Measurements from ENCODE around the gene NGF. TPM values are rescaled to one million over a fixed set of nuclear protein-coding genes. Genes with fewer than 3 reads are reported as not detected.

The NGF gene
- total RNA-seq, 4 donors from 2014 or later, result 2.8 to 4.0 (median 3.2) TPM; not detected in 1

GRCh38 chr1:115261496-115261895 lies 76.6 kb downstream of the NGF start:
- intact Hi-C loops (cut with DNase I), result no loop called here
- WGBS, 2 donors, result 49 to 71% methylated on average over 1 of the region's 1 CpG
- no peak for DNase-seq
- no peaks in the 10 kb centered on the region for H3K36me3 ChIP-seq
- TF ChIP-seq CTCF (IDR thresholded peaks at IDR 0.05), result no peak
- no peak for TF ChIP-seq POLR2A (IDR thresholded peaks at IDR 0.05)
- H3K4me3 ChIP-seq (replicated peaks in 1 of 3), result no peak overlapping the region
- no peak overlapping the region for H3K27ac ChIP-seq
- H3K9me3 ChIP-seq, result no peaks in the 10 kb centered on the region
- no peaks in the 10 kb centered on the region for H3K27me3 ChIP-seq
- H3K4me1 ChIP-seq, result no peaks in the 10 kb centered on the region

GRCh38 chr1:115258302-115258866 lies 79.7 kb downstream of the NGF start:
- Histone ChIP-seq H3K27ac (no peak overlapping the region), H3K4me1 (no peaks in the 10 kb centered on the region), H3K27me3 (no peaks in the 10 kb centered on the region), H3K4me3 (replicated peaks in 1 of 3) (no peak overlapping the region), H3K36me3 (no peaks in the 10 kb centered on the region), H3K9me3 (no peaks in the 10 kb centered on the region)
- WGBS, 2 donors, result 83 to 92% methylated on average over 3 of the region's 3 CpGs
- intact Hi-C loops (cut with DNase I), result no loop called here
- TF ChIP-seq CTCF (IDR thresholded peaks at IDR 0.05) (no peak), POLR2A (IDR thresholded peaks at IDR 0.05) (no peak)
- no peak for DNase-seq

DNA sequence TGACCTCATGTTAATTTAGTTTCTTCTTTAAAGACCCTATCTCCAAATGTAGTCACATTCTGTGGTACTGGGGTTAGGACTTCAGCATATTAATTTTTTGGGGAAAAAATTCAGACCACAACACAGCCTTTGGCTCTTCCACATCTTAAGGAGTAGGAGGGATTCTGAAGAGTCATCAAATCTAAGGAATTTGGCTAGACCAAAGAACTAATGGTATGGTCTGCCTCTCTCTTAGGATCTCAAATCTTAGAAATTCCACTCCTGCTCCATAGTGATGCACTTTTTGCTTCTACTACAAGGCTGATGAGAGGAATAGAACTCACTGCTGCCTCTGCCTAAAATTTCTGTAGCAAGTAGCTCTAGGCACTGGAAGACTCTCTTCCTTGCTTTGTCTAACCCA lies 80.5 kb downstream of the NGF start:
- intact Hi-C loops (cut with DNase I), result no loop called here
- Histone ChIP-seq H3K27ac (no peak overlapping the region), H3K36me3 (no peaks in the 10 kb centered on the region), H3K9me3 (no peaks in the 10 kb centered on the region), H3K4me1 (no peaks in the 10 kb centered on the region), H3K4me3 (replicated peaks in 1 of 3) (no peak overlapping the region), H3K27me3 (no peaks in the 10 kb centered on the region)
- TF ChIP-seq CTCF (IDR thresholded peaks at IDR 0.05) (no peak), POLR2A (IDR thresholded peaks at IDR 0.05) (no peak)
- DNase-seq, result no peak

- Histone ChIP-seq H3K27me3 (no peaks in the 10 kb centered on the region), H3K4me1 (no peaks in the 10 kb centered on the region), H3K9me3 (no peaks in the 10 kb centered on the region), H3K27ac (no peak overlapping the region), H3K4me3 (replicated peaks in 1 of 3) (no peak overlapping the region), H3K36me3 (no peaks in the 10 kb centered on the region)
- no peak for DNase-seq
- TF ChIP-seq POLR2A (IDR thresholded peaks at IDR 0.05) (no peak), CTCF (IDR thresholded peaks at IDR 0.05) (no peak)
- WGBS, 2 donors, result 90 to 100% methylated on average over 1 of the region's 1 CpG
- intact Hi-C loops (cut with DNase I), result no loop called here
Measured at GRCh38 chr1:115255154-115255553, 82.9 kb downstream of the NGF start.

- H3K9me3 ChIP-seq, result no peaks in the 10 kb centered on the region
- intact Hi-C loops (cut with DNase I), result no loop called here
- H3K4me3 ChIP-seq (replicated peaks in 1 of 3), result no peak overlapping the region
- H3K27me3 ChIP-seq, result no peaks in the 10 kb centered on the region
- no peaks in the 10 kb centered on the region for H3K36me3 ChIP-seq
- H3K4me1 ChIP-seq, result no peaks in the 10 kb centered on the region
- no peak for DNase-seq
- no peak overlapping the region for H3K27ac ChIP-seq
- TF ChIP-seq POLR2A (IDR thresholded peaks at IDR 0.05), result no peak
- TF ChIP-seq CTCF (IDR thresholded peaks at IDR 0.05), result no peak
- WGBS, 2 donors, result 58 to 67% methylated on average over 3 of the region's 3 CpGs
Measured at GRCh38 chr1:115252585-115252984, 85.5 kb downstream of the NGF start.

Measured in thyroid gland (tissue), 4 donors.